Stimulated activated CD4-positive, alpha-beta T cell treated with anti-CD3 and anti-CD28 coated beads, Interleukin-1b, Interleukin-23, amount 100 ng/mL, for 48 hours (primary cell): ENCODE measurements around the gene PNLIPRP2.

Source experiments
- DNase-seq: peaks from one replicate; pipeline ENCODE4 v3.0.0-alpha.2; 2020

The PNLIPRP2 gene

DNA sequence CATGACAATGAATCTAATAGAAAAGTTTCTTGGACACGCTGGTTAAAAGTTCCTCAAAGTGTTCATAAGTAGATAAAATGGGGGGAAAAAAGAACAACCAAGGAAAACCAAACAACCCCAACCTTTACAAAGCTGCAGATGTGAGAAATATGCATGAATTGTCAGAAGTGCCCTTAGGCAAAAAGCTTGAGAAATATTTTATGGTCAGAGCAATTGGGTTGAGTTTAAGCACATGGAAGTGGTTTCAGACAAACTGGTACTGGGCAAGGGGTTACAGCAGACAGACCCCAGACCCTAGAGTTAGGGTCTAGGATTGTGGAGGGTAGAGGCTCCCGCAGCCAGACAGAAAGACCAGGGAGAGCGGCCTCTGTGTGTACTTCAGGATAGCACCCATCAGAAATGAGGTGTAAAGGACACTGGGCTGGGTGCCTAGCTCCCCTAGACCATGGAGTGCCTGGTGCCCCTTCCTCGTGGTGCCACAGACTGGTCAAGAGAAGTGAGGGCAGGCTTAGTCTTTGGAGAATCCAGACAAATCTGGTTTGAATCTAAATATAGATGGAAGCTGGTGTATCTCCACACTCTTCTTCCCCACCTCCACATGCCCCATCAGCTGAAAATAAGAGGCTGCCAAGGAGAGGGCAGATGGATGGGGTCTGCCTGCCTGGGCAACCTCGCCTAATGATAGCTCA lies 37.3 kb downstream of the PNLIPRP2 start:
- DNase-seq = no peak

DNA sequence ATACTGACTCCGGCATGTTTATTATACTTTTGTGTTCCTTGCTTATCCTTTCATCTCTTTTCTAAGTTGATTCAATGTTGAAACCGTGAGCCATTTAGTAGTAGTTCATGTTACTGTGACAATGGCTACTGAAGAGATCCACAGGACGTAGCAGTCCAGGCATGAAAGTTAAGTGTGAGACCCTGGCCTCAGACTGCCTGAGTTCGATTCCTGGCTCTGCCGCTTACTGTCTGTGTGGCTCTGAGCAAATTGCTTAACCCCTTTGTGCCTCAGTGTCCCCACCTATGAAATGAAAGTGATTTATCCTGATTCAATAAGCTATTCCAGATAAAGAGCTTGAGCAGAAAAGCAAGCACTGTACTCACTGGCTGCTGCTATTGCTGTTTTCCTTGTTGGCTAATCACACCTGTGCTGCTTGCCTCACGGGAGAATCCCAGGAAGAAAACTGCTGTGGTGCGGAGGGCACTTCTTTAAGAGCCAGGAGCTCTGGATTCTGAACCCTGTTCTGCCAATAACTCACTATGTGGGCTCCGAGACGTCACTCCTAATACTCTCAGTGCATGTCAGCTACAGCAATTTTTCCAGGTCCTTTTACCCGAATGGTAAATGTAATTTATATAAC lies 38.4 kb downstream of the PNLIPRP2 start:
- no peak for DNase-seq

- no peak for DNase-seq
Measured at GRCh38 chr10:116660860-116661259, 40.1 kb downstream of the PNLIPRP2 start.

DNA sequence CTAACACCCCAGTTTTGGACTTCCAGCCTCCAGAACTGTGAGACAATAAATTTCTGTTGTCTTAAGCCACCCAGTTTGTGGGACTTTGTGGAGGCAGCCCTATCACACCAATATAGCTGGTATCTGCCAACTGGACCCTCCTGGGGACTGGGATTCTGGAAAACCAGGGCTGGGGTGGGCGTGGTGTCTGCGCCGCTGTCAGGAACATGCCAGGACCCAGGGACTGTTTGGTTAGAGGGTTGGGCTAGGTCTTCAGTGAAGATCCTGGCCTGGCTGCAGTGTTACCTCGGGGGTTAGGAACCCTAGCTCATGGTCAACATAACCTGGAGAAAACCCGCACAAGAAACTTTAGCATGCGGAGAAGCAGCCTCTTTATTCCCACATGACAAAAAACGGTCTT lies 42.6 kb downstream of the PNLIPRP2 start:
- no peak for DNase-seq

- DNase-seq = no peak
Measured at GRCh38 chr10:116664631-116665030, 43.9 kb downstream of the PNLIPRP2 start.

DNA sequence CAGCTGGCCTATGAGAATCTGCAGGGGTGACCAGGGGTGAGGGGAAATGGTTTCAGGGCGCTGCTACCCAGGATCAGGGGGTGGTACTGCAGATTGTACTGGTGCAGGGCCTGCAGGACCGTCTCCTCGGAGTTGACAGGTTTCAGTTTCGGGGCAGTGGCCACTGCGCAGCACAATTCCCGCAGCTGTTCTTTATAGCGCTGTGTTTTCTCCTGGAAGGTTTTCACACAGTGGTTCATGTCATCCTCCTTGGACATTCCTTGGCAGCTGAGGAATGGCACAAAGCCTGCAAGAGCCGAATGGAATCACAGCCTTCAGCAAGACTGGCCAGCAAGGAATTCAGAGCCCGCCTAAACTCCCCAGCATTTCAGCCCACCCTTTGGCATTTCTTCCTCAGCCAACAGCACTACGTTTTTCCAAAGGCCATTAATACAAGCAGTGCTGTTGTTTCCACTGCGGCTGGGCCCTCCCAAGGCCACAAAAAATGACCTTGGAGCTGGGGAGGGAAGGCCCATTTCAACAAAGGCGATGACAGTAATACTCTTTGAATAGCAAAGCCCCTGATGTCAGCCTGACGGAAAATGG lies 44.9 kb downstream of the PNLIPRP2 start:
- no peak for DNase-seq

- DNase-seq = no peak
Measured at GRCh38 chr10:116667484-116667883, 46.7 kb downstream of the PNLIPRP2 start.

GRCh38 chr10:116668018-116668417 lies 47.3 kb downstream of the PNLIPRP2 start:
- DNase-seq = no peak

GRCh38 chr10:116668446-116668845 lies 47.7 kb downstream of the PNLIPRP2 start:
- DNase-seq = no peak

- no peak for DNase-seq
Measured at GRCh38 chr10:116669080-116669479, 48.3 kb downstream of the PNLIPRP2 start.

DNA sequence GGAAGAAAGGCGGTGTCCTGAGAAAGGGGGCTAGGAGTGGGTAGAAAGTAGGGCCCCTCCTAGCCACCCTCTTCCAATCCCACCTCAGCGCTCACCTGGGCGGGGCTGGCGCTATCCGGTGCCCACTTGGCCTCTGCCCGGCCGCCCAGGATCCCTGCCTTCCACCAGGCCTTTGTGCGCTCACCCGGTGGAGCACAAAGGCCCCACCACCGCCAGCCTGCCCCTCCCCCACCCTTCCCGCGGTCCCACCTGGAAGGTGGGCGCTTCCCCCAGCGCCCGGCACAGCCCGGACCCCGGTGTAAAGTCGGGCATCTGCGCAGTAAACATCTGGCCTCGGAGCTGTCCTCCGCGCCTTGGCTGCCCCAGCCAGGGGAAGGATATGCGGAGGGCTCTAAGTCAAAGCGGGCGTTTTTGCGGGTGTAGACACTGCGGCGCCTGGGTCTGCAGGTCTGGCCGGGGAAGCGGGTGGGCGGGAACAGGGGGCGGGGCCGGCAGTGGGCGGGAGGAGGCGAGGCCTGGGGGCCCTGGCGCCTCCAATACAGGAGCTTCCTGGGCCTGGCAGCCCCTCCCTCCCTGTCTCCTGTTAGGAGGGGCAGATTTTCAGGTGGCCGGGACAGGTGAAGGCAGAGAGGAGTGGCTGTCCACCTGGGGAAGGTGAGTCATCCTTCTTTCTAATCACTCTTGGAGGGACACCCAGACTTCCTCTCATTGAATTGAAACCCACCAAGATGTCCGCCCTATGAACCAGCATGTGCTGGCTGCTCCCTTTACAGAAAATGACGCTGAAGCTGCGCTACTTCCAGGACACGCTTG lies 49.3 kb downstream of the PNLIPRP2 start:
- DNase-seq = no peak

GRCh38 chr10:116670706-116671105 lies 50.0 kb downstream of the PNLIPRP2 start:
- DNase-seq = no peak

- no peak for DNase-seq
Measured at GRCh38 chr10:116671274-116671926, 50.6 kb downstream of the PNLIPRP2 start.

- DNase-seq = no peak
Measured at GRCh38 chr10:116672891-116673290, 52.1 kb downstream of the PNLIPRP2 start.

DNA sequence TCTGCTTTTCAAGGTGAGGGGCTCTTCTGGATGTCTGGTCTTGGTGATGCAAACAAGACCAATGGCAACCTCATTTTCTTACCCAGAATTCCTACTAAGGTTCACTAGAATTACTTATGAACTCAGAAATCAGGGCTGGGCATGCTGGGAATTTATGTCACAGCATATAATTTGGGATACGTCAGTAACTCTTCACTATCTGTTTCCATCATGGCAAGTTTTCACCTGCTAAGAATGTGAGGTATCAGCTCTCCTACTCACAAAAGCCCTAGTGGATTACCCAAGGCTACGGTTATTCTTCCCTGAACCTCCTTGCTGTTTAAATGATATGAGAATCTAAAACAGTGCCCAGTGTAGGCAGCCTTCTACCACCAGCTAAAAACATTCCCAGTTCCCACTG lies 53.1 kb downstream of the PNLIPRP2 start:
- no peak for DNase-seq

DNA sequence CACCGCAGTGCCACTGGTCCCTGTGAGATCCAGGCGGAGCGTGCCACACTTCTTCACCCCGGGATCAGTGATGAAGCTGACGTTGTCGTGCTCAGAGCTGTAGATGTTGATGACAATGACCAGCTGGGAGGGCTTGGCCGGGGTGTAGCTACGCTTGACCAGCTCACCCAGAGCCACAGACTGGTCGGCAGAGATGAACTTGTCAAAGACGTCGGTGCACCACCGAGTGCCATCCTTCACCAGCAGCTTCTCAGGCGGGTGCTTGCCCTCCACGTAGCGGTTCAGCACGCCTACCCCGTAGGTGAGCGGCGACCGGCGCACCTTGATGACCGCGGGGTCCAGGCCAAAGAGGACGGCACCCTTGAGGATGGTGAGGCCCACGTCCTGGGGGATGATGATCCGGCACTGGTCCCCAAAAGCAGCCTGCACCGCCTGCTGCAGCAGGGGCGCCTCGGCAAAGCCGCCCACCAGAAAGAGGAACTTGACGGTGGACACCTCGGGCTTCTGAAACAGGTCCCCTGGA lies 54.2 kb downstream of the PNLIPRP2 start:
- no peak for DNase-seq

- no peak for DNase-seq
Measured at GRCh38 chr10:116676118-116676517, 55.4 kb downstream of the PNLIPRP2 start.

- no peak for DNase-seq
Measured at GRCh38 chr10:116676633-116677032, 55.9 kb downstream of the PNLIPRP2 start.

DNA sequence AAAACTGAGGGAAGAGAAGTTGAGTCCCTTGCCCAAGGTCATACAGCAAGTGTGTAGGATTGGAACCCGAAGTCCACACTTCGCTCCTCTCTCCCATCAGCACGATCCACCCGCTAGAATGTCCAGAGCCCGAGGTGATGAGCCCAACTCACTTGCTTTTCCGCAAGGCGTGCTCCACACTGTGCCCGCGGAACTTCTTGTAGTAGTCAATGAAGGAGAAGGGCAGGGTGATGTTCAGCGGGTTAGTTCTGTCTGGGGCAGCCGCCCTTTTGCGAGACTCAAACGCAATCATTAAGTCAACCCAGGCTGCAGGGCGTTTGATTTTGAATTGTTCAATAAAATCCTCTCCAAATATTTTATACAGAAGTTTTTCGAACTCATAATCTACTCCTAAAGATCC lies 58.6 kb downstream of the PNLIPRP2 start:
- DNase-seq = no peak

GRCh38 chr10:116683166-116683565 lies 62.4 kb downstream of the PNLIPRP2 start:
- DNase-seq = no peak

- no peak for DNase-seq
Measured at GRCh38 chr10:116683821-116684220, 63.1 kb downstream of the PNLIPRP2 start.

DNA sequence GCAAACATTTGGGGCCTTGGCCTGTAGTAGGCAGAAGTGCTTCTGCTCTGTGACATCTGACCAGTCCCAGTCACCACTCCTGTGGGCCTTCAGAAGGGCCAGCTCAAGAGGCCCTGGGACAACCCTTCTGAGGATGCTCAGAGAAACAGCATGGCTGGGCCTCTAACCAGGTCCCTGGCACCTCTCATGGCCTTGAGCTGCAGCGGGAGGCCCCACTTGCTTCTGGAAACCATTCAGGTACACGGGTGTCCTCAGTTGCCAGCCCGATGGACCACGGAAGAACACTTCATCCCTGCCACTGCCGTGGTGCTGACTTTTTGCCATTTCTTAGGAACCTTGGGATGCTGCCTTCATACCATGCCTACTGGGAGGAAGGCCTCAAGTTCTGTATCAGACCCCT lies 64.0 kb downstream of the PNLIPRP2 start:
- DNase-seq = no peak

- no peak for DNase-seq
Measured at GRCh38 chr10:116685807-116686206, 65.1 kb downstream of the PNLIPRP2 start.
